Prostate gland (tissue), 2 donors: ENCODE measurements around the gene PTPN2.

Experiments used
- CTCF ChIP-seq, 4 experiments: fragments of 200-600 bp in 2 of 4; fragments of 450-650 bp in 2 of 4; sonication (generic) in 2 of 4; IDR thresholded peaks; 1 replicate in 3 of 4; 2 replicates in 1 of 4; pipeline ENCODE4 v1.5.1; 2016 to 2019; ENCODE audit warnings: antibody characterized with exemption in 4 of 4, mild to moderate bottlenecking in 2 of 4, moderate library complexity in 2 of 4
- POLR2AphosphoS5 ChIP-seq: sonication (generic); formaldehyde crosslinking; IDR thresholded peaks from one replicate; pipeline ENCODE4 v1.6.1; 2017; ENCODE audit warnings: antibody characterized with exemption

- TF ChIP-seq POLR2AphosphoS5 (no peak), CTCF (IDR thresholded peaks at IDR 0.05) (no peak)
Measured at GRCh38 chr18:12750076-12750714, 133.8 kb downstream of the PTPN2 start.
